IPS-18a (cell line): ENCODE results near the gene DISC1.

Experiments used
- H3K27ac ChIP-seq: one replicate; pipeline ENCODE4 v1.5.1; 2013; ENCODE audit warnings: low read length
- H3K27me3 ChIP-seq: one replicate; pipeline ENCODE4 v1.6.1; 2013; ENCODE audit warnings: mild to moderate bottlenecking, low read length; ENCODE audit not compliant: control insufficient read depth, insufficient read depth
- H3K36me3 ChIP-seq: one replicate; pipeline ENCODE4 v1.6.1; 2013; ENCODE audit warnings: low read depth, low read length; ENCODE audit not compliant: control insufficient read depth
- H3K4me1 ChIP-seq: one replicate; pipeline ENCODE4 v1.6.1; 2013; ENCODE audit warnings: low read depth, low read length; ENCODE audit not compliant: control insufficient read depth
- H3K4me3 ChIP-seq: one replicate; pipeline ENCODE4 v1.5.1; 2013; ENCODE audit warnings: low read length
- H3K9ac ChIP-seq: one replicate; pipeline ENCODE4 v1.6.1; 2013; ENCODE audit warnings: mild to moderate bottlenecking, low read length, moderate library complexity
- H3K9me3 ChIP-seq: one replicate; pipeline ENCODE4 v1.6.1; 2013; ENCODE audit warnings: low read depth, low read length; ENCODE audit not compliant: control insufficient read depth

The DISC1 gene

DNA sequence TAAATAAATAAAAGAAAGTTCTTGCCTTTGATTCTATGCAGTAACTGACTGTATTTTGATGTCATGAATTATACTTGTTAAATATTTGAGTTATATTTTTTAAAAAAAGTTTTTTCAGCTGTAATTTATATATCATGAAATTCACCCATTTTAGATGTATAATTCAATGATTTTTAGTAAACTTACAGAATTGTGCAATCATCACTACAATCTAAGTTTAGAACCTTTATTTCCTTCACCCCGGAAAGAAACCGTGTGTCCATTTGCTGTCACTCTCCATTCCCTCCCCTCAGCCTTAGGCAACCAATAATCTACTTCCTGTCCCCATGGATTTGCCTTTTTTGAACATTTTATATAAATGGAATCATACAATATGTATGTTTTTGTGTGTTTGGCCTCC, 32.5 kb upstream of the DISC1 start:
- Histone ChIP-seq H3K27ac (no peak overlapping the region), H3K9me3 (no peaks in the 10 kb centered on the region), H3K4me3 (no peak overlapping the region), H3K27me3 (no peaks in the 10 kb centered on the region), H3K4me1 (peaks cover 3% of the 10 kb centered on the region), H3K36me3 (no peaks in the 10 kb centered on the region), H3K9ac (no peak overlapping the region)

DNA sequence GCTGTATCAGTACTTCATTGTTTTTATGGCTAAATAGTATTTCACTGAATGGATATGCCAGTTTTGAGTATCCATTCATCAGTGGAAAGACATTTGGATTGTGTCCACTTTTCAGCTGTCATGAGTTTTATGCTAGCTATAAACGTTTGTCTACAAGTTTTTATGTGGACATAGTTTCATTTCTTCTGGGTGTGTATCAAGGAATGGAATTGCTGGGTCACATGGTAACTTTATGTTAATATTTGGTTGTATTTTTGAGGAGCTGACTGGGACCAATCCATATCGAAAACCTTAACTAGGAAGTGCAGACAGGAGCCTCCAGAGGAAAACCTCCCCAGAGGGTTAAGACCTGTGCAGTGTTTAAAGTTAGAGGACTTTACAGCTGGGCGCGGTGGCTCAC, 31.8 kb upstream of the DISC1 start:
- H3K27ac ChIP-seq: no peak overlapping the region
- H3K4me1 ChIP-seq: peaks cover 3% of the 10 kb centered on the region
- H3K36me3 ChIP-seq: no peaks in the 10 kb centered on the region
- no peaks in the 10 kb centered on the region for H3K9me3 ChIP-seq
- no peak overlapping the region for H3K9ac ChIP-seq
- H3K27me3 ChIP-seq: no peaks in the 10 kb centered on the region
- no peak overlapping the region for H3K4me3 ChIP-seq

DNA sequence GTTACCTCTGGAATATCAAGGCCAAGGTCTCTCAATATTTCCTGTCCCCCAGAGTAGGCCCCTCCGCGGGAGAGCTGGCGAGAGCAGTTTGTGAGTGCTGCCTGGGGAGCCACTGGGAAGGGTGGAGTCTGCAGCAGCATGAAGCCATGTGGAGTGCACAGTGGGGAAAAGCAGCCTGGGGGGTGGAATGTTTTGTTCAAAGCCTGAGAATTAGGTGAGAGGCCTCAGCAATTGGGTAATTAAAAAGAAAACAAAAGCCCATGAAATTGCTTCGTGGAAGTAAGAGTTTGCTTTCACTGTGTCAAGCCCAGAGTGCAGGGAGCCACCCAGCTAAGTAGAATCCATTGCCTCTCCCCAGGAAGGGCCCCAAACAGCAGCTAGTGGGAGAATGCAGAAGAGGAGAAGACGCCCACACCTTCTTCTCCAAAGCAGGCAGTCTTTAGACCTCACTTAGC, 30.2 kb upstream of the DISC1 start:
- Histone ChIP-seq H3K36me3 (no peaks in the 10 kb centered on the region), H3K27ac (no peak overlapping the region), H3K27me3 (no peaks in the 10 kb centered on the region), H3K9me3 (no peaks in the 10 kb centered on the region), H3K9ac (no peak overlapping the region), H3K4me1 (peaks cover 3% of the 10 kb centered on the region), H3K4me3 (no peak overlapping the region)

GRCh38 chr1:231597971-231598370, 28.6 kb upstream of the DISC1 start:
- H3K4me3 ChIP-seq: no peak overlapping the region
- H3K9ac ChIP-seq: no peak overlapping the region
- no peaks in the 10 kb centered on the region for H3K36me3 ChIP-seq
- H3K27ac ChIP-seq: no peak overlapping the region
- H3K27me3 ChIP-seq: no peaks in the 10 kb centered on the region
- H3K4me1 ChIP-seq: peaks cover 3% of the 10 kb centered on the region
- no peaks in the 10 kb centered on the region for H3K9me3 ChIP-seq

- Histone ChIP-seq H3K9ac (no peak overlapping the region), H3K36me3 (no peaks in the 10 kb centered on the region), H3K27ac (no peak overlapping the region), H3K27me3 (peaks cover 5% of the 10 kb centered on the region), H3K4me1 (peaks cover 3% of the 10 kb centered on the region), H3K9me3 (no peaks in the 10 kb centered on the region), H3K4me3 (no peak overlapping the region)
Observed at GRCh38 chr1:231600458-231600976, 26.1 kb upstream of the DISC1 start.

DNA sequence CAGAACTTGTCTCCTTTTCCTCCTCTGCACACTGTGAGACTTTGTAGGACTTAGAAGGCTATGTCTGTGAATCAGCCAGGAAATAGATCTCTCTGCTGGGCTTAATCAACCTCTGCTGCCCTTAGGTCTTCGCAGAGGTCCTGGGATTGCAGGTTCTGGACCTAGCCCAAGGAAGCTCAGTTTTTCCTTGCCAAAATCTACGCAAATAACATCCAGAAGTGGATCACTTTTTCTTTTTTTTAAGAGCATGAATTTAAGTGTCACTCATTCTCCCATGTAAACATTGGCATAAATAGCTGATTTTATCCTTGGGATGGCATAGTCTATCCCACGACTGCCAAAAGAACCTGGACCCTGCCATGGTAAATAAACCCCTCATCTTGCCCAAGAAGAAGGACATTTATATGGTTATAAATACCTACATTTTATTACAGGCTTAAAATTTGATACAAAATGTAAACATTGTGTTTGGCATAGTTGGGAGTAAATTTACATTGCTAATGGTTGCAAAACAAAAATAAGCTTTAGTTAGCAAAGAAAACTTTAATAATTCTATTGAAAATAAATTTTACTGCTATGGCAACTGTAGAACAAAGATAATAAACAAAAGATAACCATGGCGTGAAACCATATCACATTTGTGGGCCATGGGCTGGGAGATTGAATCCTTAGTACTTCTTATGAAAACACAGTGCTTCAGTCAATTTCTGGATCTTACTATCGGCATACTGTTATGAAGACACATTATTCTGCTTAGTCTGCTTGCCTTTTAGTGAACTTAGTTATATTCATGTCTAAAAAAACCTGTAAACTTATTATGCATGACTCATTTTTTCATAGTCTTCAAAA, 24.5 kb upstream of the DISC1 start:
- no peak overlapping the region for H3K9ac ChIP-seq
- no peaks in the 10 kb centered on the region for H3K36me3 ChIP-seq
- no peak overlapping the region for H3K27ac ChIP-seq
- peaks cover 5% of the 10 kb centered on the region for H3K27me3 ChIP-seq
- no peak overlapping the region for H3K4me3 ChIP-seq
- no peaks in the 10 kb centered on the region for H3K4me1 ChIP-seq
- H3K9me3 ChIP-seq: no peaks in the 10 kb centered on the region

GRCh38 chr1:231602673-231602984, 24.0 kb upstream of the DISC1 start:
- no peaks in the 10 kb centered on the region for H3K36me3 ChIP-seq
- H3K9ac ChIP-seq: no peak overlapping the region
- H3K27ac ChIP-seq: no peak overlapping the region
- no peaks in the 10 kb centered on the region for H3K4me1 ChIP-seq
- H3K4me3 ChIP-seq: no peak overlapping the region
- no peaks in the 10 kb centered on the region for H3K9me3 ChIP-seq
- H3K27me3 ChIP-seq: peaks cover 5% of the 10 kb centered on the region

DNA sequence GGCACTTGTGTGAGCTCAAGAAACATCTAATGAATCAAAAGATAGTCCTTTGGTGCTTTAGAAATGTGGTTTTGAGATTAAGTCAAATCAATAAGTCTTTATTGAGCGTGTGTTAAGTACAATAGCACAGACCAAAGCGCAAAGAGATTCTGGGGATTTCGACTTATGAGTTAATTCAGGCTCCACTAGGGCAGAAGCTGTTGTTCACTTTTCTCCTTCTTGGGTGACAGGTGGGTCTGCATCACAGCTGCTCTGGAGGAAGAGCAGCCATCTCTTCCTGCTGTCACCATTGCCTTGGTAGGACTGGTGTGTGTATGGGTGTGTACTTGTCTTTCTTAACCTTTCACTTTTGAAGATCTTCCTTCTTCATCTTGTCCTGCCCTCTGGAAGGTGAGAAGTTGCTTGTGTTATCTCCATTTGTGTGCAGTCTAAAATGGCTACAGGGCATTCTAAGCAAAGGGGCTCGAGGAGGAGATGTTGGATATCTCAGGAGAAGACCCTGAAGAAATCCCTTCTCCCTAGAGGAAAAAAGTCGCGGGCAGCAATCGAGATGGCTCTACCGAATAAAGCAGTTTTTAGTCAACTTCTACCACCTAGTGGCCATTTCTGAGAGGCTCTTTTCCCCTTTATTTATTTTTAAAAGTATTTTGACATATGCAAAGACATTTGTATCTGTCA, 22.9 kb upstream of the DISC1 start:
- Histone ChIP-seq H3K9ac (no peak overlapping the region), H3K27ac (no peak overlapping the region)

GRCh38 chr1:231604276-231604621, 22.3 kb upstream of the DISC1 start:
- Histone ChIP-seq H3K27me3 (peaks cover 5% of the 10 kb centered on the region), H3K9me3 (no peaks in the 10 kb centered on the region), H3K4me1 (no peaks in the 10 kb centered on the region), H3K4me3 (no peak overlapping the region), H3K9ac (no peak overlapping the region), H3K36me3 (no peaks in the 10 kb centered on the region), H3K27ac (no peak overlapping the region)

More for the DNA sequence above, 22.9 kb upstream of the DISC1 start:
- Histone ChIP-seq H3K36me3 (no peaks in the 10 kb centered on the region), H3K27me3 (peaks cover 5% of the 10 kb centered on the region), H3K9me3 (no peaks in the 10 kb centered on the region), H3K4me1 (no peaks in the 10 kb centered on the region), H3K4me3 (no peak overlapping the region)

GRCh38 chr1:231605149-231606100, 21.2 kb upstream of the DISC1 start:
- no peaks in the 10 kb centered on the region for H3K4me1 ChIP-seq
- no peaks in the 10 kb centered on the region for H3K36me3 ChIP-seq
- H3K9me3 ChIP-seq: no peaks in the 10 kb centered on the region
- peaks cover 5% of the 10 kb centered on the region for H3K27me3 ChIP-seq
- no peak overlapping the region for H3K4me3 ChIP-seq
- H3K9ac ChIP-seq: no peak overlapping the region
- H3K27ac ChIP-seq: no peak overlapping the region

- no peak overlapping the region for H3K4me3 ChIP-seq
- peaks cover 11% of the 10 kb centered on the region for H3K27me3 ChIP-seq
- H3K4me1 ChIP-seq: no peaks in the 10 kb centered on the region
- no peak overlapping the region for H3K9ac ChIP-seq
- no peak overlapping the region for H3K27ac ChIP-seq
- H3K9me3 ChIP-seq: no peaks in the 10 kb centered on the region
- H3K36me3 ChIP-seq: no peaks in the 10 kb centered on the region
Observed at GRCh38 chr1:231606712-231607111, 19.9 kb upstream of the DISC1 start.
